H1 (cell line): ENCODE measurements around the gene PHF23. TPM values are rescaled to one million over a fixed set of nuclear protein-coding genes. Genes with fewer than 3 reads are reported as not detected.

Source experiments
- CHD7 ChIP-seq: fragments of 300-600 bp; sonication (generic); IDR thresholded peaks from 2 replicates; pipeline ENCODE4 v1.7.1; 2012; ENCODE audit warnings: low read length, moderate library complexity, mild to moderate bottlenecking, inconsistent platforms; ENCODE audit not compliant: insufficient replicate concordance
- JUN ChIP-seq: IDR thresholded peaks from 2 replicates; pipeline ENCODE4 v1.6.1; 2011; ENCODE audit warnings: low read depth, mild to moderate bottlenecking, improper control_type of control experiment, low read length
- KDM4A ChIP-seq: IDR thresholded peaks from one replicate; pipeline ENCODE4 v1.7.1; 2012; ENCODE audit warnings: low read depth, mild to moderate bottlenecking, moderate library complexity, low read length, inconsistent platforms; ENCODE audit not compliant: severe bottlenecking
- MAFK ChIP-seq: IDR thresholded peaks from 2 replicates; pipeline ENCODE4 v1.6.1; 2012; ENCODE audit warnings: low read depth, mild to moderate bottlenecking, improper control_type of control experiment, low read length
- NRF1 ChIP-seq: IDR thresholded peaks from 2 replicates; pipeline ENCODE4 v1.6.1; 2011; ENCODE audit warnings: mild to moderate bottlenecking, low read depth, low read length, improper control_type of control experiment
- POLR2AphosphoS5 ChIP-seq: IDR thresholded peaks from 2 replicates; pipeline ENCODE4 v1.6.1; 2011; ENCODE audit warnings: low read depth, low read length
- RBBP5 ChIP-seq: IDR thresholded peaks from 2 replicates; pipeline ENCODE4 v1.7.1; 2012; ENCODE audit warnings: low read depth, mild to moderate bottlenecking, inconsistent platforms, low read length, moderate library complexity, borderline replicate concordance
- SP4 ChIP-seq: IDR thresholded peaks from 2 replicates; pipeline ENCODE4 v1.6.1; 2012; ENCODE audit warnings: low read length, inconsistent platforms
- SRF ChIP-seq: IDR thresholded peaks from 2 replicates; pipeline ENCODE4 v1.6.1; 2011; ENCODE audit warnings: mild to moderate bottlenecking, low read depth, low read length, moderate library complexity
- TAF1 ChIP-seq: IDR thresholded peaks from 2 replicates; pipeline ENCODE4 v1.6.1; 2011; ENCODE audit warnings: mild to moderate bottlenecking, low read depth, low read length
- polyA plus RNA-seq, 7 experiments: library from polyadenylated mRNA; depleted of rRNA in 3 of 7; stranded (reverse) in 5 of 7; unstranded in 2 of 7; fragments of >200 nt in 5 of 7; fragments of 200-250 nt in 2 of 7; gene quantifications; 1 replicate in 5 of 7; 2 replicates in 1 of 7; 4 replicates in 1 of 7; pipeline versions ENCODE4 v1.2.1 to v1.2.3, GENCODE V29; 2011 to 2013; ENCODE audit warnings: missing spikeins in 2 of 7, mixed read lengths in 2 of 7
- total RNA-seq: library from RNA; stranded (reverse); fragmentation: NEBNext Ultra II Directional; extraction: Animal tissue kit (Norgen Biotek cat#: 25700); gene quantifications from 2 replicates; pipeline ENCODE4 v1.2.1, GENCODE V29; 2021

PHF23 gene
- total and polyA plus RNA-seq, 2 of the 8 experiments (the other 6 are each of a cell fraction or from before 2014, with no cell fraction given): 47.5 to 62.8 TPM

- TF ChIP-seq CHD7: no peak
- peak; percentile 79; the same call in 1 of the 2 replicates for TF ChIP-seq SP4
- peak; percentile 35; the same call in 1 of the 2 replicates for TF ChIP-seq TAF1
- TF ChIP-seq RBBP5: no peak
- no peak for TF ChIP-seq SRF
- no peak for TF ChIP-seq MAFK
- no peak; the same call in 1 of the 2 replicates for TF ChIP-seq POLR2AphosphoS5
- no peak for TF ChIP-seq KDM4A
- TF ChIP-seq JUN: no peak
- TF ChIP-seq NRF1: peak; percentile 97
These were observed at the start of gene PHF23 (continued) for GRCh38 chr17:7239091-7240027.
